GM19463 (cell line): ENCODE results near the gene DKKL1.
"Not testable (repeated sequence)": the region's sequence is repeated elsewhere in the genome, so short reads cannot be mapped to it uniquely, and the experiment has no call there.

ENCODE experiments used
- ATAC-seq: cut with Tn5 transposase; IDR thresholded peaks from one replicate; pipeline ENCODE4 v1.9.1; 2021; ENCODE audit warnings: mild to moderate bottlenecking, moderate library complexity; ENCODE audit not compliant: unreplicated experiment

The DKKL1 gene

DNA sequence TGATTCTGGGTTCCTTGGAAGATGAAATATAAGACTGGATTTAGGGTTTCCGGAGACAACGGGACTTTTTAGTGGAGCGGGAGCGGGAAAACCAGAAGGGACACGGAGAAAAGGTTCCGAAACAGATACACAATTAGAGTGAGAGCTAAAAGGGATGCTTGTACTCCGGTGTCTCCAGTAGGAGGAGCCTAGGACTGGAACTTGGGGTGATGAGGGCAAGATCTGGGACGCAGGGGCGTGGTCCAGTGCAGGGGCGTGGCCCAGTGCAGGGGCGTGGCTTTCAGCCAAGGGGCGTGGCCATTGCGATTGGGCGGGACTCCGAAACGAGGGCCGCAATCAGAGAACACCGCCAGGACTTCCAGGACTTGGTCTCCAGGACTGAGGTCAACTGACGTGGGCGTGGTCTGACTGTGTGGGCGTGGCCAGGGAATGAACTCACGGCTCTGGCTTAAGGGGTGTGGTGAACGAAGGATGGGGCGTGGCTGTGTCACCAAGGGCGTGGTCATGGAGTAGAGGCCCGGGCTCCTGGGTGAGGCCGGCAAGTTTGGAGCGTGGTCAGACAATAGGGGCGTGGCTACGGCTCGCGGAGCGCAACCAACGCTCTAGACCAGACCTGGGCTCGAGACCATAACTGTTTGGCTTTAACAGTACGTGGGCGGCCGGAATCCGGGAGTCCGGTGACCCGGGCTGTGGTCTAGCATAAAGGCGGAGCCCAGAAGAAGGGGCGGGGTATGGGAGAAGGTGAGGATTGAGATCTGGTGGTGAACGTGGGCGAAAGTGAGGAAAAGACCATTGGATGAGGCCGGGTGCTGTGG, at the start of gene DKKL1:
DKKL1 (plus strand) TSS at position 610 of the 815 bp plus-strand sequence; CDS start at position 732, 122 bp downstream.
- ATAC-seq, result no peak

DNA sequence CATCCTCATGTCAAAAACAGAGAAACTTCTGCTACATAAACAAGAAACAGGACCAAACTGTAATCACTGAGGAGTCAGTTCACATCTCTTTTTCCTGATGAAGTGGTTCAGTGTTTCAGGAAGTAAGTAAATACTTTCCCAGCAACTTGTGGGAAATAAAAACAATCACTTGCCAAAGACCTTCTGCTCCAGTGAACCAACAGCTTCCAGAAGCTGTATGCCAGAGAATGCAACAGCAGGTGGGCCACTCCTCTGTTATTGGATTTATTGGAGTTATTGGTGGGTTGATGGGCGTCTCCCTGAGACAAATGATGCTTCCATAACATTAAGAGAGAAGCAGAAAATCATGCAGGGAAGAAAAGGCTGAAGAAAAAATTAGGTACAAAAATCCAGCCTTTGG, 48.6 kb upstream of the DKKL1 start:
- ATAC-seq, result no peak

DNA sequence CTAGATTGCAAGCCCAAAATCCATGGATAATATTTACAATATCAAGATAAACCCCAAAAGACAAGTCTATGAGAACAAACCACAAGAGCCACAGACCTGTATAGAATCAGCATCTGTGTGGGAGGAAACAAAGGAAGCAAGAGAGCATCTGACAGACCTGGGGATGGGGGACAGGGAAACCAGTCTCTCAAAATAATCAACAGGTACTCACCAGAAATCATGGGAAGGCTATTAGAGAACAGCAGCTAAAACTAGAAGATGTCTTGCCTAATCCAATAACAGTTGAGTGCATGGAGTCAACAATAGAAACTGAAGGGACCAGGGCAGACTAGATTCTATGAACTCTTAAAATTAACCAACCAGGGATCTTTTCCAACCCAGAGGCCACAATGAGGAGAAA, 47.4 kb upstream of the DKKL1 start:
- ATAC-seq, result no peak

DNA sequence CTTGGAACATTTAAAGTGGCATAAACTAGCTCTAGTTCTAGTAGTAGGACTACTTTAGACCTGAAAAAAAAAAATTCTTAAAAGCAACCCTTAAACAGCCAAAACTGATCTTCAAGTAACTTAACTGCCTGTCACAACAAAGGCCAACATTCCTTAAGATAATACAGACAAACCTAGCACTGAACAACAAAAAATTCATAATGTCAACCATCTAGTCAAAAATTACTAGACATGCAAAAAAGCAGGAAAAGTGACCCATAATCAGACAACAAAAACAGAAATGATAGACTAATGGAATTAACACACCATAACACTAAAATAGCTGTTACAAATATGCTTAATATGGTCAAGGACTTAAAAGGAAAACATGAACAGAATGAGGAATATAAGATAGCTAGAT, 45.4 kb upstream of the DKKL1 start:
- ATAC-seq, result no peak

DNA sequence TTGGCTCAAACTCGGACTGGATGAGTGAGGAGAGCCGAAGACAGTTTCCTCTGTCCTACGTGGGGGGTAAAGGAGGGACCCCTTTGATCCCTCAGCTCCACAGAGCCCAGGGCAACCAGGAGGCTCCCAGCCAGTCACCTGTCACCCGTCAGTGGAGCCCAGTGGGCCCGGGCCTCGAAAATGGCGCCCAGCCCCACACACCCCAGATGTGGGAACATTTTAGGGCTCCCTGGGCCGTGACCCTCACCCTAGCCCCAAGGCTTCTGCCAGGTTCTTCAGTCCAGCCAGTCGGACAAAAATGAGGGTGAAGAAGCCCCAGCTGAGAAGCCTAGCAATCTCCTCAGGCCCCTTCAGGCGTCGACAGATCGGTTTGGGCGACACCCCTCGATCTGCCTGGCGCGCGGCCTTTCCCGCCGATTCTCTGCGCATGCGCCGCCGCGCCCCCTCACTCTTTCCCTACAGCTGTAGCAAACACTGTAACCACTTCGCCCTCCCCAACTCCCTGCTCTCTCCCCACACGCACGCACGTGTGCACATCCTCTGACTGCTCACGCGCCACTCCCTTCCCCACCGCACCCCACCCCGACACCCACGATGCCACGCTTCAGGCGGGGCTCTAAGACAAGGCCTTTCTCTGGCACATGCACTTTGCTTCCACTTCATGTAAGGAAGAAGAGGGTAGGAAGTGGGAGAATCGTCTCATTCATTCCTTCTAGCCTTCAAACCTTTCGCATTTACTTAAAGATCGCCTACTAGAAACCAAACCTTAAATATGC, 38.7 kb upstream of the DKKL1 start, which contains the start of gene SLC6A16:
SLC6A16 (minus strand) TSS at position 391 of the 776 bp plus-strand sequence. CDS start 13,844 bp downstream, outside the sequence.
- ATAC-seq, result no peak

GRCh38 chr19:49325756-49326155, 37.9 kb upstream of the DKKL1 start:
- ATAC-seq, result not testable (repeated sequence)

GRCh38 chr19:49326165-49326704, 37.4 kb upstream of the DKKL1 start:
- ATAC-seq, result no peak

DNA sequence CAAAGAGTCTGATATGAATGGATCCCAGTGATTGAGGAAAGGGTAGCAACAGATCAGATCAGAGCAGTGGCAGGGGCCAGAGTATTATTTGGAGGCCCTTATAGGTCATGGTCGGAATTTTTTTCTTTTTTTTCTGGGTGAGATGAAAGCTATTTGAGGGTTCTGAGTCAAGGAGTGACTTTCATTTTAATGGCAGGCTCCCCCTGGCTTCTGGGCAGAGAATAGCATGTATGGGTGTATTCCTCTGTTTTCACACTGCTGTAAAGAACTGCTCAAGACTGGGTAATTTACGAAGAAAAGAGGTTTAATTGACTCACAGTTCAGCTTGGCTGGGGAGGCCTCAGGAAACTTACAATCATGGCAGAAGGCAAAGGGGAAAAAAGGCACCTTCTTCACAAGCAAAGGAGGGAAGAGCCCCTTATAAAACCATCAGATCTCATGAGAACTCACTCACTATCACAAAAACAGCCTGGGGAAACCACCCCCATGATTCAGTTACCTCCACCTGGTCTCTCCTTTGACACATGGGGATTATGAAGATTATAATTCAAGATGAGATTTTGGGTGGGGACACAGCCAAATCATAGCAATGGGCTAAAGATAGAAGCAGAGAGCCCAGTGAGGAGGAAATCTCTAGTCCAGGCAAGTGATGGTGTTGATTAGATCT, 35.7 kb upstream of the DKKL1 start:
- no peak for ATAC-seq

GRCh38 chr19:49328741-49329140, 34.9 kb upstream of the DKKL1 start:
- ATAC-seq, result no peak

DNA sequence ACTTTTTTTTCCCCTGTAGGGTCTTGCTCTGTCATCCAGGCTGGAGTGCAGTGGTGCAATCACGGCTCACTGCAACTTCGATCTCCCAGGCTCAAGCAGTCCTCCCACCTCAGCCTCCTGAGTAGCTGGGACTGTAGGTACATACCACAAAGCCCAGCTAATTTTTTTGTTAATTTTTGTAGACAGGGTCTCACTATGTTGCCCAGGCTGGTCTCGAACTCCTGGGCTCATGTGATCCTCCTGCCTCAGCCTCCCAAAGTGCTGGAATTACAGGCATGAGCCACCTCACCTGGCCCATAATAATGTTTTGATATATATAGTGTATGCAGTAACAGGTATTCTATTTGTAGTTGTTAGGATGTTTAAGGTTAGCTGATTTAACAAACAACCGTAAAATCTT, 32.5 kb upstream of the DKKL1 start:
- ATAC-seq, result not testable (repeated sequence)

DNA sequence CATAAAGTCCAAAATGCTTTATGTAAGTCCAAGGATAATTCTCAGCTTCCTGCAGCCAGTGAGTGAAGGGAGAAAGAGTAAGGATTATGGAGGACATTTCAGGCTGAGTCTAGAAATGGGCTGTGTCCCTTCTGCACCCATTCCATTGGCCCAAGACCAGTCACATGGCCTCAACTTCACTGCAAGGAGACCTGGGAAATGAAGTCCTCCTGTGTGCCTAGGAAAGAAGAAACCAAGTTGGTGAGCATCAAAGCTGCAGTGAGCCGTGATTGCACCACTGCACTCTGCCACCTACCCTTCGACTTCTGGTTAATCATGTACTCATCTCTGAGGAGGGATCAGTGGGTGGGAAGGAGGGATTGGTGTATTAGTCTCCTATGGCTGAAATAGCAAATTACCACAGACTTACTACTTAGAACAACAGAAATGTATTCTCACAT, 32.0 kb upstream of the DKKL1 start:
- peak; percentile 41 for ATAC-seq

DNA sequence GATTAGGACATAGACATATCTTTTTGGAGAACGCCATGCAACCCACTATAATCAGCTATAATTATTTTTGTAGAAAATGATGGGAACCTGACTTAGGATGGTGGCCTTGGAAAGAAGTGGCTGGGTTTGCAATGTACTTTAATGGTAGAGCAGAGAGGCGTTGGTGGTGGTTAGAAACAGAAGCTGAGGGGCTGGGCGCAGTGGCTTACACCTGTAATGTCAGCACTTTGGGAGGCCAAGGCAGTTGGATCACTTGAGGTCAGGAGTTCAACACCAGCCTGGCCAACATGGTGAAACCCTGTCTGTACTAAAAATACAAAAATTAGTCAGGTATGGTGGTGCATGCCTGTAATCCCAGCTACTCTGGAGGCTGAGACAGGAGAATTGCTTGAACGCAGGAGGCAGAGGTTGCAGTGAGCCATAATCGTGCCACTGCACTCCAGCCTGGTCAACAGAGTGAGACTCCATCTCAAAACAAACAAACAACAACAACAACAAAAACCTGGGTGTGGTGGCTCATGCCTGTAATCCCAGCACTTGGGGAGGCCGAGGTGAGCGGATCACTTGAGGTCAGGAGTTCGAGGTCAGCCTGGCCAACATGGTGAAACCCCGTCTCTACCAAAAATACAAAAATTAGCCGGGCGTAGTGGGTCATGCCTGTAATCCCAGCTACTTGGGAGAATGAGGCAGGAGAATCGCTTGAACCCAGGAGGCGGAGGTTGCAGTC, 30.8 kb upstream of the DKKL1 start:
- ATAC-seq, result not testable (repeated sequence)

DNA sequence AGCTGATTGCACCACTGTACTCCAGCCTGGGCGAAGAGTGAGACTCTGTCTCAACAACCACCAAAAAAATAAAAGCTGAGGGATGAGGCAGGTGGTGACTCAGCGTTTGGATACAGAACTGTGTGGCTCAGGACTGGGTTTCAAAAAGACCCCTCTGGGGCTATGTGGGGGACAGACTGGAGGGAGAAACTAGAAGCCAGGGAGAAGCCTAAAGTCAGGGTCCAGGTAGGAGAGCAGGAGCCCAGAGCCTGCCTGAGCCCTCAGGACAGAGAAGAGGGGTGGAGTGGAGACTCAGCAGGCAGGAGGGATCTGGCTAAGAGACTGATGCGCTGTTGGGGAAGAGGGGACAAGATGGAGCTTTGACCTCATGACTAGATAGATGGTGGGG, 30.3 kb upstream of the DKKL1 start:
- ATAC-seq, result no peak

DNA sequence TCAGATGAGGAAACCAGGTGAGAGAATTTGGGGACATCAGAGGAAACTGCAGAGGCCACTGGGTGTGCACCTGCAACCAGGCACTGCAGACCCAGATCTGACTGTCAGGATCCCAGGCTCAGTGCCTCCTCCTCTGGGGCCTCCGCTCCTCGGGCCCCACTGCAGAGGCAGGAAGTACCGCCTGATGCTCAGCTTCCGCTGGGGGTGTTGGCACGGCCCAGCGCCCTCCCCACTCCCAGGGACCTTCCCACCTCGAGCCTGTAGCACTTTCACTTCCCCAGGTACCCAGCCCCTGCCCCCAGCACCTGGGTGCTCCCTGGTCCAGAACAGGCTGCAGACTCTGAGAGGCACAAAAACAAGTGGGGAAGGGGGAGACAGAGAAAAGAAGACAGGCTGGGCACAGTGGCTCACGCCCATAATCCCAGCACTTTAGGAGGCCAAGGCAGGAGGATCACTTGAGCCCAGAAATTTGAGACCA, 29.8 kb upstream of the DKKL1 start:
- peak; percentile 47 for ATAC-seq

DNA sequence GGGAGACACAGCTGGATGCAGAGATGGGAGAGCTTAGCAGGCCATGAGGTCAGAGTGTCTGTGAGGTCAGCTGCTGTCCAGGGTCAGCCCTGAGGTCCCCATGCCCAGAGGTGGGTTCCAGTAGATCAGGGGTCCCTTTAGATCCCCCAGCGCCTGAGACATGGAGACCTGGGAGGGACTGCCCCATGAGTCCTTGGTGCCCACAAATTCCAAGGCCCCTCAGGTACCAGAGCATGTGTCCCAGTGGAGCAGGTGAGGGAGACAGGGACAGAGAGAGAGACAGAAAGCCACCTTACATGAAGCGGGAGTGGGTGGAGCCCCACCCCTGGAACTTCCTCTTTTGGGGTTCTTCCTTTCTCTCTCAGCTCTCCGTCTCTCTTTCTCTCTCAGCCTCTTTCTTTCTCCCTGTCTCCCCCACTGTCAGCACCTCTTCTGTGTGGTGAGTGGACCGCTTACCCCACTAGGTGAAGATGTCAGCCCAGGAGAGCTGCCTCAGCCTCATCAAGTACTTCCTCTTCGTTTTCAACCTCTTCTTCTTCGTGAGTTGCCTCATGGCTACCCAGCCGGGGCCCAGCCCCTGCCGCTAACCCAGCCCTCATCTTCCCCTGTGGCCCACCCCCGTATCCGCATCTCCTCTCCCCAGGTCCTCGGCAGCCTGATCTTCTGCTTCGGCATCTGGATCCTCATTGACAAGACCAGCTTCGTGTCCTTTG, 28.4 kb upstream of the DKKL1 start, which contains the start of gene CD37:
CD37 (plus strand) TSS at position 336 of the 713 bp plus-strand sequence; CDS start at position 471, 135 bp downstream.
- ATAC-seq, result no peak

- ATAC-seq, result no peak
Measured at GRCh38 chr19:49335784-49336481, 27.7 kb upstream of the DKKL1 start.

- ATAC-seq, result no peak
Measured at GRCh38 chr19:49336482-49337266, 27.0 kb upstream of the DKKL1 start.
